ENCODE results near the gene ALS2CL. TPM values are rescaled to one million over a fixed set of nuclear protein-coding genes. Genes with fewer than 3 reads are reported as not detected.

The ALS2CL gene
- total and polyA plus RNA-seq, 2 experiments from 2014 or later = 14.4 to 15.2 TPM

DNA sequence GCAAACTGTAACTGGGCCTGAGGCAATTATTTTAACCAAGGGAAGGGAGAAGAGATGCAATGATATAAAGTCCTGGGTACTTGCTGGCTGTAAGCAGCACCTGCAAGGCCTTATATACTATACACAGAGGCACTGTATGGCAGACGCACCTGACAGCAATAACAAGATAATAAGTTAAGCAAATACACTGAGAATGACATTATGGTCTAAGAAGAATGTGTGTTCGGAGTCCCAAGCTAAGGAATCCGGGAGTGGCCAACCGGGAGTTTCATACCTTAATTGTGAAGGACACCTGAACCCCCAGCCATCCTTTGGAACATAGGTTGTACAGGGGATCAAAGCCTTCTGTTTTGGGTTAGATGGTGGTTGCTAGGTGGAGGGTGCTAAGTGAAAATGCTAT, 67.4 kb downstream of the ALS2CL start:
- no peak overlapping the region for H3K4me3 ChIP-seq
- no peaks in the 10 kb centered on the region for H3K9me2 ChIP-seq (replicated peaks; ENCODE audit: insufficient read depth)
- WGBS (ENCODE audit: low lambda C conversion rate, missing lambda C conversion rate) = 56% methylated on average over 4 of the region's 4 CpGs

DNA sequence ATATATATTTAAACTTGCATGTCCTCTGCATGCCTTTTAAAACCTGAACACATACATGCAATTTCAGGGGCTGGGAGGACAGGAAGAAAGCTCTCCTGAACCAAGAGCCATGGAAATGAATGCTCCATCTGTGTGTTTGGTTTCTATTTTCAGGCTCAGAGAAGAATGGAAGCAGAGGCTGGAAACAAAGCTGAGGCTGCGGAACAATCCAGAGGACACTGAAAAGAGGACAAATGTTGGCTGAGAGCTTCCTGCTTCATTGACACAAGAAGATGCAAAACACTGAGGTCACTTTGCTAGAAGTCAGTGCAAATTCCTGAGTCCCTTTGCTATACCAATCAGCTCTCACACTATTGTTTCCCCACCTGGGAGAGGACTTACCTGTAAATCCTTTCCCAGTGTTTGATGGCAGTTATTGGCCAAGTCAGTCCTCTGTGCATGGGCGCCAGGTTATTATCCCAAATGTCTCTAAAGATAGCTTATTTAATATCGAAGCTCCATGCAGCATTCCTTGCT, 68.4 kb downstream of the ALS2CL start:
- H3K4me3 ChIP-seq = no peak overlapping the region
- peaks cover 44% of the 10 kb centered on the region for H3K4me1 ChIP-seq (ENCODE audit: insufficient read depth)
- peak overlapping the region; percentile 84 for H3K27ac ChIP-seq
- no peaks in the 10 kb centered on the region for H3K79me2 ChIP-seq
- no peaks in the 10 kb centered on the region for H3K9me3 ChIP-seq (ENCODE audit: low read depth)
- 77% methylated on average over 3 of the region's 3 CpGs for WGBS (ENCODE audit: low lambda C conversion rate, missing lambda C conversion rate)
- TF ChIP-seq EZH2phosphoT487 (IDR thresholded peaks at IDR 0.05; ENCODE audit: low read depth, severe bottlenecking, unreplicated experiment) (no peak), EZH2 (IDR thresholded peaks at IDR 0.05; ENCODE audit: borderline replicate concordance) (no peak)
- TF ChIP-seq, protein P1, sequence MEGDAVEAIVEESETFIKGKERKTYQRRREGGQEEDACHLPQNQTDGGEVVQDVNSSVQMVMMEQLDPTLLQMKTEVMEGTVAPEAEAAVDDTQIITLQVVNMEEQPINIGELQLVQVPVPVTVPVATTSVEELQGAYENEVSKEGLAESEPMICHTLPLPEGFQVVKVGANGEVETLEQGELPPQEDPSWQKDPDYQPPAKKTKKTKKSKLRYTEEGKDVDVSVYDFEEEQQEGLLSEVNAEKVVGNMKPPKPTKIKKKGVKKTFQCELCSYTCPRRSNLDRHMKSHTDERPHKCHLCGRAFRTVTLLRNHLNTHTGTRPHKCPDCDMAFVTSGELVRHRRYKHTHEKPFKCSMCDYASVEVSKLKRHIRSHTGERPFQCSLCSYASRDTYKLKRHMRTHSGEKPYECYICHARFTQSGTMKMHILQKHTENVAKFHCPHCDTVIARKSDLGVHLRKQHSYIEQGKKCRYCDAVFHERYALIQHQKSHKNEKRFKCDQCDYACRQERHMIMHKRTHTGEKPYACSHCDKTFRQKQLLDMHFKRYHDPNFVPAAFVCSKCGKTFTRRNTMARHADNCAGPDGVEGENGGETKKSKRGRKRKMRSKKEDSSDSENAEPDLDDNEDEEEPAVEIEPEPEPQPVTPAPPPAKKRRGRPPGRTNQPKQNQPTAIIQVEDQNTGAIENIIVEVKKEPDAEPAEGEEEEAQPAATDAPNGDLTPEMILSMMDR (IDR thresholded peaks at IDR 0.05; ENCODE audit: poor library complexity) = no peak
- no peak overlapping the region for H2AFZ ChIP-seq
- no peaks in the 10 kb centered on the region for H3K27me3 ChIP-seq
- no peak overlapping the region for H3K4me2 ChIP-seq
- H3K36me3 ChIP-seq (replicated peaks; ENCODE audit: insufficient read depth, low read depth) = no peaks in the 10 kb centered on the region
- DNase-seq (ENCODE audit: low spot score) = no peak
- no peaks in the 10 kb centered on the region for H3K9me2 ChIP-seq (replicated peaks; ENCODE audit: insufficient read depth)
- H4K20me1 ChIP-seq (ENCODE audit: insufficient read depth, poor library complexity, severe bottlenecking) = no peaks in the 10 kb centered on the region

More for the DNA sequence above, 67.4 kb downstream of the ALS2CL start:
- H3K4me2 ChIP-seq = peak overlapping the region; percentile 12
- H3K27ac ChIP-seq = peak overlapping the region; percentile 84
- TF ChIP-seq EZH2 (IDR thresholded peaks at IDR 0.05; ENCODE audit: borderline replicate concordance) (no peak), EZH2phosphoT487 (IDR thresholded peaks at IDR 0.05; ENCODE audit: low read depth, severe bottlenecking, unreplicated experiment) (no peak)
- TF ChIP-seq, protein P1 (IDR thresholded peaks at IDR 0.05; ENCODE audit: poor library complexity) = no peak
- no peaks in the 10 kb centered on the region for H3K9me3 ChIP-seq (ENCODE audit: low read depth)
- H3K27me3 ChIP-seq = no peaks in the 10 kb centered on the region
- no peaks in the 10 kb centered on the region for H3K36me3 ChIP-seq (replicated peaks; ENCODE audit: insufficient read depth, low read depth)
- peak; percentile 35 for DNase-seq (ENCODE audit: low spot score)
- peaks cover 48% of the 10 kb centered on the region for H3K4me1 ChIP-seq (ENCODE audit: insufficient read depth)
- H2AFZ ChIP-seq = no peak overlapping the region
- no peaks in the 10 kb centered on the region for H3K79me2 ChIP-seq
- no peaks in the 10 kb centered on the region for H4K20me1 ChIP-seq (ENCODE audit: insufficient read depth, poor library complexity, severe bottlenecking)

DNA sequence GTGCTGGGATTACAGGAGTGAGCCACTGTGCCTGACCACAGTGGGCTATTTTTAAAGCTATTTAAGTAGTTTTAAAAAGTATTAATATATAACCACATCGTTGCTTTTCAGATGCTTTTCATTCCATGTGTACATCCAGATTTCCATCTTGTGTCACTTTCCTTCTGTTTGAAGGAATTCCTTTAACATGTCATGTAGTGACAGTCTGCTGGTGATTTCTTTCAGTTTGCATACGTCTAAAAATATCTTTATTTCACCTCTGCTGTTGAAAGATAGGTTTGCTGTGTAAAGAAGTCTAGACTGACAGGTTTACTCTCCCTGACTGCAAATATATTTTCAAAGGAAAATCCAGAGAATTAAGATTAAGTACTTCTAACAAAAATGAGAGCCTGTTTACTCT, 68.9 kb downstream of the ALS2CL start:
- TF ChIP-seq EZH2 (IDR thresholded peaks at IDR 0.05; ENCODE audit: borderline replicate concordance) = no peak
- TF ChIP-seq, protein P1 (IDR thresholded peaks at IDR 0.05; ENCODE audit: poor library complexity) = no peak
- TF ChIP-seq EZH2phosphoT487 (IDR thresholded peaks at IDR 0.05; ENCODE audit: low read depth, severe bottlenecking, unreplicated experiment) = no peak
- H3K27me3 ChIP-seq = no peaks in the 10 kb centered on the region
- H3K27ac ChIP-seq = peak overlapping the region; percentile 84
- H2AFZ ChIP-seq = no peak overlapping the region
- H3K36me3 ChIP-seq (replicated peaks; ENCODE audit: insufficient read depth, low read depth) = no peaks in the 10 kb centered on the region
- H3K4me3 ChIP-seq = no peak overlapping the region
- DNase-seq (ENCODE audit: low spot score) = no peak
- WGBS (ENCODE audit: low lambda C conversion rate, missing lambda C conversion rate) = 52% methylated on average over 2 of the region's 2 CpGs
- no peak overlapping the region for H3K4me2 ChIP-seq
- peaks cover 41% of the 10 kb centered on the region for H3K4me1 ChIP-seq (ENCODE audit: insufficient read depth)
- H3K9me3 ChIP-seq (ENCODE audit: low read depth) = no peaks in the 10 kb centered on the region
- no peaks in the 10 kb centered on the region for H3K9me2 ChIP-seq (replicated peaks; ENCODE audit: insufficient read depth)
- no peaks in the 10 kb centered on the region for H4K20me1 ChIP-seq (ENCODE audit: insufficient read depth, poor library complexity, severe bottlenecking)
- H3K79me2 ChIP-seq = no peaks in the 10 kb centered on the region

Data from hepatocyte (in vitro differentiated cells).